AG10803 (cell line): Measurements from ENCODE around the gene DNAH10.
"Not testable (repeated sequence)": the region's sequence is repeated elsewhere in the genome, so short reads cannot be mapped to it uniquely, and the experiment has no call there.

ENCODE experiments used
- DNase-seq: peaks from one replicate; pipeline ENCODE4 v3.0.0; 2010; ENCODE audit warnings: low read depth
- H3K4me3 ChIP-seq: 2 replicates; pipeline ENCODE4 v1.5.1; 2011; ENCODE audit warnings: mild to moderate bottlenecking, low read length, control low read depth
- TF ChIP-seq, protein P1 (sequence below): conservative IDR thresholded peaks from 2 replicates; pipeline ENCODE4 v1.5.1; 2011; ENCODE audit warnings: mild to moderate bottlenecking, low read length, control low read depth, inconsistent platforms

Gene DNAH10

GRCh38 chr12:123910761-123911193 lies 148.7 kb downstream of the DNAH10 start:
- no peak for DNase-seq
- TF ChIP-seq, protein P1, sequence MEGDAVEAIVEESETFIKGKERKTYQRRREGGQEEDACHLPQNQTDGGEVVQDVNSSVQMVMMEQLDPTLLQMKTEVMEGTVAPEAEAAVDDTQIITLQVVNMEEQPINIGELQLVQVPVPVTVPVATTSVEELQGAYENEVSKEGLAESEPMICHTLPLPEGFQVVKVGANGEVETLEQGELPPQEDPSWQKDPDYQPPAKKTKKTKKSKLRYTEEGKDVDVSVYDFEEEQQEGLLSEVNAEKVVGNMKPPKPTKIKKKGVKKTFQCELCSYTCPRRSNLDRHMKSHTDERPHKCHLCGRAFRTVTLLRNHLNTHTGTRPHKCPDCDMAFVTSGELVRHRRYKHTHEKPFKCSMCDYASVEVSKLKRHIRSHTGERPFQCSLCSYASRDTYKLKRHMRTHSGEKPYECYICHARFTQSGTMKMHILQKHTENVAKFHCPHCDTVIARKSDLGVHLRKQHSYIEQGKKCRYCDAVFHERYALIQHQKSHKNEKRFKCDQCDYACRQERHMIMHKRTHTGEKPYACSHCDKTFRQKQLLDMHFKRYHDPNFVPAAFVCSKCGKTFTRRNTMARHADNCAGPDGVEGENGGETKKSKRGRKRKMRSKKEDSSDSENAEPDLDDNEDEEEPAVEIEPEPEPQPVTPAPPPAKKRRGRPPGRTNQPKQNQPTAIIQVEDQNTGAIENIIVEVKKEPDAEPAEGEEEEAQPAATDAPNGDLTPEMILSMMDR, result no peak
- no peak overlapping the region for H3K4me3 ChIP-seq

- H3K4me3 ChIP-seq, DNase-seq: not testable (repeated sequence)
Measured at GRCh38 chr12:123911672-123912409, 149.7 kb downstream of the DNAH10 start.

DNA sequence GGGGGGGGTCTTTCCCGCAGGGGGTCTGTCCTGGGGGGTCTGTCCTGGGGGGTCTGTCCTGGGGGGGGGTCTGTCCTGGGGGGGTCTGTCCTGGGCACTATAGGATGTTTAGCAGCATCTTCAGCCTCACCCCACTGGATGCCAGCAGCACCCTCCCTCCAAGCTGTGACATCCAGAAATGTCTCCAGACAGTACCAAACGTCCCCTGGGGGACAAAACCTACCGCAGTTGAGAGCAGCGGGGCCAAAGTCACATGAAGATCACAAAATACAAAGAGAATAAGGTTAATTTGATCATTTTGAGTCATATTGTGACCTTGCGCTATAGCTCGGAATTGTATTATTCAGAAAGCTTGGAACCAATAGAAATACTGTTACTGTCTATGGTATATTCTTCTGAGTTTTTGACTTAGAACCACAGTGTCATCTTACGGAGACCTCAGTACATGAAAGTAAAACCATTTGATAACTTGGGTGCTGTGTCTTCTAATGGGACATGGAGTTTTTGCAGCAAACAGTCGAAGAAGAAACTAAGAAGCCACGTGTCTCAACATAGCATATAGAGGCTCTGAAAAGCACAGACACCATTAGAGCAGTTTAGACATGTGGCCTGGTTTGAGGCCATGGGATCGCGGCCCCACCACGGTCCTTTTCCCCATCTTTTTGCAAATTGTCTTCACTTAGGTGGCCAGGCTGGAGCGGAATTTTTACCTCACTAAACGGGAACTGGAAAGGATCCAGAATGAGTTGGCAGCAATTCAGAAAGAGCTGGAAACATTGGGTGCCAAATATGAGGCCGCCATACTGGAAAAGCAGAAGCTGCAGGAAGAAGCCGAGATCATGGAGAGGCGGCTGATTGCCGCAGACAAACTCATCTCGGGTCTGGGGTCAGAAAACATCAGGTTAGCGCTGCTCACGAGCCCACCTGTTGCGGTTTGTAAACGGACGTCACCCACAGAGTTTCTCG lies 150.6 kb downstream of the DNAH10 start:
- H3K4me3 ChIP-seq, result no peak overlapping the region
- TF ChIP-seq, protein P1, result no peak
- DNase-seq, result no peak

DNA sequence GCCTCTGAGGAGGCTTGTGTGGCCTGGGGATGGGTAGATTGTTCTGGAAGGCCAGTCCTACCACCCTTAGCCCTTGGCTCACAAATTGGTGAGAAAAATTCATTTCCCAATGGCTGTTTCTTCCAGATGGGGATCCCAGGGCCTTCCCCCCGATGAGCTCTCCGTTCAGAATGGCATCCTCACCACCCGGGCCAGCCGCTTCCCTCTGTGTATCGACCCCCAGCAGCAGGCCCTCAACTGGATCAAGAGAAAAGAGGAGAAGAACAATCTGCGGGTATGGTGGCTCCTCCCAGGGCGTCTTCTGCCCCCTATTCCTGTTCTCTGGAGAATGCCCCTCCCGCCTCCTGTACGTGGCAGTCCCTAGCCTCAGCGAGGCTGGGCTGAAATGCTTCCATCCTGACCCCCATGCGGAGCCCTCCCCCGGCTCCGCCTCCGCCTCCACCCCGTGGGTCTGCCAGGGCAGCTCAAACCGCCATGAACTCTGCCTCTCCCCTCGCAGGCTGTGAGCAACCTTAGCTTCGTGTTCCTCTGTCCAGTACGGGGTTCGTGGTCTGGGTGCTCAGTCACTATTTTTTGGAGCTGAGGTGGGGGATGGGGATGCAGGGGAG lies 152.7 kb downstream of the DNAH10 start:
- no peak overlapping the region for H3K4me3 ChIP-seq
- TF ChIP-seq, protein P1, result no peak
- no peak for DNase-seq

DNA sequence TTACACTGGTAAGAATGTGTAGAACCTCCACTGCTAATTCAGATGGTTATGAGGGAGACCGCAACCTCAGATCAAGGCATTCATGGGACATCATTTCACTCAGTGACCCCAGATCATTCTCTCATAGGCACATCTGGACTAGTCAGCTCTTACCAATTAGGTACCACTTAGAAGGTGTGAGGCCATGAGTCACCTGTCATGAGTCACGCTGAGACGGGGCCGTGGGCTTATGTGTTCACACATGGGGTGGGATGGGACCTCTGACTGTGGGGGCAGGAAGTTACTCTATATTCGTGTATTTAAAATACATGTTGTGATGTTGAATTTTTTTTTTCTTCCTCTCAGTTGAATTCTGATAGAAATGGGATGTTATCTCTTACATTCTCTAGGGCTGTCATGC lies 154.6 kb downstream of the DNAH10 start:
- no peak for DNase-seq
- H3K4me3 ChIP-seq, result no peak overlapping the region
- TF ChIP-seq, protein P1, result no peak

- TF ChIP-seq, protein P1, result no peak
- H3K4me3 ChIP-seq, result no peak overlapping the region
- no peak for DNase-seq
Measured at GRCh38 chr12:123917337-123917850, 155.3 kb downstream of the DNAH10 start.

GRCh38 chr12:123919980-123920360 lies 157.9 kb downstream of the DNAH10 start:
- DNase-seq, result peak; percentile 18
- TF ChIP-seq, protein P1, result no peak
- no peak overlapping the region for H3K4me3 ChIP-seq
